Activated CD4-positive, alpha-beta T cell treated with anti-CD3 and anti-CD28 coated beads, Interleukin-2, amount 50 U/mL, for 24 hours (primary cell): ENCODE data around the gene CCDC182.

Experiments used
- DNase-seq, 2 donors: peaks; one replicate each; pipeline ENCODE4 v3.0.0-alpha.2; 2020; ENCODE audit warnings: low read depth in 1 of 2, low spot score in 1 of 2

CCDC182 gene

DNA sequence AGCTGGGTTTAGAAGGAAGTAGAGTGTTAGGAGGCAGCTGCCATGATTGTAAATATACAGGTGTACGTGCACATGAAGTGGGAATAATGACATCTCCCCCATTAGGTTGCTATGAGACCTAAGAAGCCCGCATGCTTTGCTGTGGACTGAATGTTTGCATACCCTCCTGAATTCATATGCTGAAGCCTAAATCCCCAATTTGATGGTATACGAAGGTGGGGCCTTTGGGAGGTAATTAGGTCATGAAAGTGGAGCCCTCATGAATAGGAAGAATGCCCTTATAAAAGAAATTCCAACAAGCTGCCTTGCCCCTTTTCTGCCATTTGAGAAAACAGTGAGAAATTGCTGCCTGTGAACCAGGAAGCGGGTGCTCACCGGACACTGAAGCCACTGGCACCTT lies 44.0 kb downstream of the CCDC182 start:
- no peak for DNase-seq

GRCh38 chr17:57699751-57700219 lies 45.3 kb downstream of the CCDC182 start:
- no peak for DNase-seq

- no peak for DNase-seq
These were observed 47.0 kb downstream of the CCDC182 start for GRCh38 chr17:57697891-57698711.

GRCh38 chr17:57697197-57697596 lies 47.9 kb downstream of the CCDC182 start:
- DNase-seq, result no peak

DNA sequence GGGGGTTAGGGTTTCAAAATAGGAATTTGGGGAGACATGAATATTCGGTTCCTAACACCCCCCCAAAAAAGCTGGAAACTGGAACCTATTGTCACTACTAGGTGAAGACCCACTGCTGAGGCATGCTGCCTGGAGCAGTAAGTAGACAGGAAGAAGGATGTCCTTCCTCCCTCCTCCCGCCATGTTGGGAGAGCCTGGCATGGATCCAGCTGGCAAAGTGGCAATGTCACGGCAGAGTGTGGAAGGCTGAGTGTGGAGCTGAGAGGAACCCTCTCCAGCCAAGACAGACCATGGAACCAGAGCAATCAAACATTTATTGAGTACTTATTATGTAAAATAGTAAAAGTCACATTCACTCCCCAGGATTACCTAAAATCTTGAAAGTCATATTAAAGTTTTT lies 49.0 kb downstream of the CCDC182 start:
- no peak for DNase-seq
